ENCODE results near the gene NFS1. TPM values are rescaled to one million over a fixed set of nuclear protein-coding genes. Genes with fewer than 3 reads are reported as not detected.

NFS1 gene
- total and polyA plus RNA-seq, 2 of the 8 experiments (the other 6 are each of a cell fraction or from before 2014, with no cell fraction given) = 26.1 to 38.8 TPM

DNA sequence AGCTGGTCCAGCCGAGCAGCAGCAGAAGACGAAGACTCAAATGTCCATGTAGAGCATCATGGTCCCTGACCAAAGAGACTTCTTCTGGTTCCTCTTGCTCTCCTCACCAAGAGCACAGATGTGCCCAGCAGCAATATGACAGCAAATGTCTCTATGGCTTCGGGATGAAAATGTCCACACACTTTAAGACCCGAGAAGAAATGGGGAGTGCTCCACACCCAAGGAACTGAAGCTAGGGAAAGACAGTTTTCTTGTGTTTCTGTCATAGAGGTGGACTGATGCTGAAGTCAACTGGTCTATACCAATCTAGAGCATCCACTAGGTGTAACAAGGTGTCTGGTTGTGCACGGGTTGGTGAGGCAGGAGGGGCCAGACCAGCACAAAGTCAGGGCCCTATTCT, 29.9 kb downstream of the NFS1 start:
- no peak overlapping the region for H3K4me2 ChIP-seq (ENCODE audit: insufficient read depth in 1 of 2, low read depth in 2 of 2, low read length in 2 of 2)
- no peak overlapping the region for H4K8ac ChIP-seq (ENCODE audit: extremely low read depth, insufficient read depth, low read length)
- TF ChIP-seq EGR1 (IDR thresholded peaks at IDR 0.05; ENCODE audit: borderline replicate concordance, low read depth, low read length) (no peak), CHD1 (IDR thresholded peaks at IDR 0.05; ENCODE audit: low read depth, low read length) (no peak), BACH1 (IDR thresholded peaks at IDR 0.05; ENCODE audit: low read length) (no peak), CBX8 (IDR thresholded peaks at IDR 0.05; ENCODE audit: borderline replicate concordance, low read depth, low read length) (no peak), KDM5A (IDR thresholded peaks at IDR 0.05; ENCODE audit: low read length) (no peak), SP1 (IDR thresholded peaks at IDR 0.05; ENCODE audit: low read depth, low read length) (no peak), ASH2L (IDR thresholded peaks at IDR 0.05; ENCODE audit: low read length) (no peak), BCL11A (IDR thresholded peaks at IDR 0.05; ENCODE audit: low read depth in 2 of 2, low read length in 2 of 2) (no peak), HDAC2 (IDR thresholded peaks at IDR 0.05; ENCODE audit: borderline replicate concordance in 1 of 2, low read depth in 2 of 2, low read length in 2 of 2) (no peak), POLR2A (IDR thresholded peaks at IDR 0.05; ENCODE audit: control extremely low read depth in 1 of 2, low read depth in 2 of 2, low read length in 2 of 2) (no peak), JUND (IDR thresholded peaks at IDR 0.05; ENCODE audit: low read length) (no peak), KDM1A (IDR thresholded peaks at IDR 0.05; ENCODE audit: borderline replicate concordance, low read length) (no peak), KDM4A (IDR thresholded peaks at IDR 0.05; ENCODE audit: low read depth, low read length, severe bottlenecking) (no peak)

More for the DNA sequence above, 29.9 kb downstream of the NFS1 start:
- H2BK12ac ChIP-seq (ENCODE audit: low read depth, low read length) = no peak overlapping the region
- no peak overlapping the region for H2AK5ac ChIP-seq (ENCODE audit: low read depth, low read length)
- H2BK5ac ChIP-seq (ENCODE audit: low read depth, low read length) = no peak overlapping the region
- ChIA-PET CTCF (ENCODE audit: partially characterized antibody) (interaction anchor here (0.6 kb wide), 1 partner anchor 17 kb away, joined by 3 read pairs; no protein-coding TSS in a partner anchor), POLR2A (ENCODE audit: partially characterized antibody) (interaction anchor here (1.1 to 3.2 kb wide), 3 partner anchors 15 to 73 kb away, joined by 4 to 12 read pairs (median 4); partner anchors contain the start of gene RBM39)
- no peak overlapping the region for H3K56ac ChIP-seq (replicated peaks; ENCODE audit: insufficient read length, low read depth, low read length)
- H3K23ac ChIP-seq (ENCODE audit: insufficient read length) = no peak overlapping the region
- no peaks in the 10 kb centered on the region for H3K27me3 ChIP-seq (replicated peaks in 1 of 4; ENCODE audit: control insufficient read depth in 3 of 4, extremely low read depth in 1 of 4, insufficient read depth in 3 of 4, low read length in 3 of 4)
- WGBS, 2 experiments (ENCODE audit: extremely low coverage in 1 of 2, insufficient coverage in 1 of 2, insufficient read length in 1 of 2, insufficient replicate concordance in 2 of 2, low coverage in 1 of 2, low lambda C conversion rate in 2 of 2, missing lambda C conversion rate in 1 of 2) = 94% methylated on average over 5 of the region's 5 CpGs; no CpG with 5 or more reads in 1 of the 2 experiments
- H3K79me2 ChIP-seq (ENCODE audit: control insufficient read depth in 1 of 2, insufficient read depth in 2 of 2, low read length in 2 of 2) = peaks cover 2 to 6% of the 10 kb centered on the region in 2 experiments
- H3K23me2 ChIP-seq (ENCODE audit: low read depth, low read length) = peaks cover 2% of the 10 kb centered on the region; the same call in 1 of the 2 replicates
- no peaks in the 10 kb centered on the region; a peak in 1 of 7 replicates for H3K4me1 ChIP-seq (replicated peaks in 1 of 4; ENCODE audit: control insufficient read depth in 3 of 4, insufficient read depth in 4 of 4, low read length in 3 of 4)
- H2BK15ac ChIP-seq (ENCODE audit: low read length) = no peak overlapping the region
- no peak overlapping the region for H3K27ac ChIP-seq (ENCODE audit: low read depth, low read length)
- no peak overlapping the region for H3K4ac ChIP-seq (replicated peaks; ENCODE audit: insufficient read length, low read depth, low read length)
- FAIRE-seq (no peak), DNase-seq (ENCODE audit: low read depth in 1 of 2, low spot score in 2 of 2) (no peak)
- H3K79me1 ChIP-seq (ENCODE audit: low read depth, low read length) = no peaks in the 10 kb centered on the region
- no peak overlapping the region for H3K4me3 ChIP-seq (ENCODE audit: extremely low read depth in 1 of 4, insufficient read depth in 2 of 4, low read depth in 3 of 4, low read length in 4 of 4)
- no peak overlapping the region for H3K9ac ChIP-seq (replicated peaks in 1 of 4; ENCODE audit: extremely low read depth in 1 of 4, low read depth in 3 of 4, low read length in 3 of 4)
- peaks cover 0 to under 1% of the 10 kb centered on the region in 2 experiments for H4K20me1 ChIP-seq (replicated peaks in 1 of 2; ENCODE audit: control insufficient read depth in 1 of 2, insufficient read depth in 2 of 2, low read length in 2 of 2)
- H3K14ac ChIP-seq (ENCODE audit: insufficient read length) = no peak overlapping the region
- H3K36me3 ChIP-seq (ENCODE audit: control insufficient read depth in 2 of 4, insufficient read depth in 4 of 4, low read length in 3 of 4) = peaks cover 0 to 16% (median 8%) of the 10 kb centered on the region in 4 experiments; a peak in 6 of 8 replicates
- H2BK120ac ChIP-seq (replicated peaks; ENCODE audit: low read depth, low read length) = no peak overlapping the region
- H2BK20ac ChIP-seq (ENCODE audit: low read length) = no peak overlapping the region
- H2AFZ ChIP-seq (ENCODE audit: low read length) = no peak overlapping the region
- H4K91ac ChIP-seq (replicated peaks; ENCODE audit: insufficient read length, low read length) = no peak overlapping the region
- H3K18ac ChIP-seq (ENCODE audit: extremely low read depth, low read length) = no peak overlapping the region
- no peaks in the 10 kb centered on the region for H3K9me3 ChIP-seq (ENCODE audit: insufficient read depth in 2 of 2, low read depth in 1 of 2, low read length in 1 of 2)
- no peak overlapping the region for H4K5ac ChIP-seq (ENCODE audit: insufficient read length, low read depth, low read length)
